ENCODE measurements around the gene DLEC1. TPM values are rescaled to one million over a fixed set of nuclear protein-coding genes. Genes with fewer than 3 reads are reported as not detected.

DLEC1 gene
- total RNA-seq, 2 experiments from 2014 or later, result 0.20 to 0.36 TPM

- POLR2A ChIA-PET, result no interaction called here
These were observed 69.9 kb downstream of the DLEC1 start for GRCh38 chr3:38108649-38109579.

GRCh38 chr3:38109580-38110313, 70.7 kb downstream of the DLEC1 start:
- H3K36me3 Mint-ChIP-seq (ENCODE audit: low read depth), result peaks cover 2% of the 10 kb centered on the region
- CTCF ChIA-PET, result no interaction called here
- ATAC-seq, result no peak
- no peak overlapping the region for H3K4me3 Mint-ChIP-seq
- no peak overlapping the region for H3K27ac Mint-ChIP-seq
- no peaks in the 10 kb centered on the region for H3K4me1 Mint-ChIP-seq (ENCODE audit: low read depth)
- H3K27me3 Mint-ChIP-seq, result no peaks in the 10 kb centered on the region
- no peak for TF ChIP-seq CTCF (IDR thresholded peaks at IDR 0.05)
- DNase-seq, result no peak
- POLR2A ChIA-PET, result no interaction called here
- intact Hi-C loops (cut with micrococcal nuclease), result loop anchor here (10.0 kb wide), 1 partner anchor 375 kb away; no protein-coding TSS in a partner anchor
- peaks cover 6% of the 10 kb centered on the region for H3K9me3 Mint-ChIP-seq

More at GRCh38 chr3:38108649-38109579, 69.9 kb downstream of the DLEC1 start:
- TF ChIP-seq CTCF (IDR thresholded peaks at IDR 0.05), result no peak
- no peaks in the 10 kb centered on the region for H3K4me1 Mint-ChIP-seq (ENCODE audit: low read depth)
- peaks cover 6% of the 10 kb centered on the region for H3K9me3 Mint-ChIP-seq
- H3K27ac Mint-ChIP-seq, result no peak overlapping the region
- no peaks in the 10 kb centered on the region for H3K27me3 Mint-ChIP-seq
- peaks cover 2% of the 10 kb centered on the region for H3K36me3 Mint-ChIP-seq (ENCODE audit: low read depth)
- H3K4me3 Mint-ChIP-seq, result no peak overlapping the region
- CTCF ChIA-PET, result no interaction called here
- ATAC-seq (no peak), DNase-seq (no peak)
- intact Hi-C loops (cut with micrococcal nuclease), result no loop called here

GRCh38 chr3:38110314-38111050, 71.5 kb downstream of the DLEC1 start:
- no peak overlapping the region for H3K4me3 Mint-ChIP-seq
- H3K4me1 Mint-ChIP-seq (ENCODE audit: low read depth), result no peaks in the 10 kb centered on the region
- DNase-seq, result no peak
- no peaks in the 10 kb centered on the region for H3K36me3 Mint-ChIP-seq (ENCODE audit: low read depth)
- intact Hi-C loops (cut with micrococcal nuclease), result loop anchor here (10.0 kb wide), 1 partner anchor 374 kb away; no protein-coding TSS in a partner anchor
- H3K27me3 Mint-ChIP-seq, result no peaks in the 10 kb centered on the region
- no peak for ATAC-seq
- ChIA-PET POLR2A (no interaction called here), CTCF (no interaction called here)
- TF ChIP-seq CTCF (IDR thresholded peaks at IDR 0.05), result no peak
- H3K9me3 Mint-ChIP-seq, result peaks cover 3% of the 10 kb centered on the region
- no peak overlapping the region for H3K27ac Mint-ChIP-seq

GRCh38 chr3:38111201-38111600, 72.2 kb downstream of the DLEC1 start:
- H3K27me3 Mint-ChIP-seq, result no peaks in the 10 kb centered on the region
- intact Hi-C loops (cut with micrococcal nuclease), result loop anchor here (10.0 kb wide), 1 partner anchor 374 kb away; no protein-coding TSS in a partner anchor
- H3K27ac Mint-ChIP-seq, result no peak overlapping the region
- no peak overlapping the region for H3K4me3 Mint-ChIP-seq
- H3K36me3 Mint-ChIP-seq (ENCODE audit: low read depth), result no peaks in the 10 kb centered on the region
- no peaks in the 10 kb centered on the region for H3K4me1 Mint-ChIP-seq (ENCODE audit: low read depth)
- no peak for DNase-seq
- no peaks in the 10 kb centered on the region for H3K9me3 Mint-ChIP-seq
- no peak for ATAC-seq
- no peak for TF ChIP-seq CTCF (IDR thresholded peaks at IDR 0.05)
- CTCF ChIA-PET, result interaction anchor here (0.6 kb wide), 1 partner anchor 123 kb away, joined by 3 read pairs; no protein-coding TSS in a partner anchor
- POLR2A ChIA-PET, result no interaction called here

Data from activated CD8-positive, alpha-beta T cell treated with anti-CD3 and anti-CD28 coated beads for 36 hours (primary cell).